GM12878 (cell line): ENCODE results near the gene PRDM16. TPM values are rescaled to one million over a fixed set of nuclear protein-coding genes. Genes with fewer than 3 reads are reported as not detected.

Experiments
- ATAC-seq: fragments of 200-7000 bp; cut with Tn5 transposase; 3 replicates; pipeline ENCODE4 v1.9.1; 2020; ENCODE audit warnings: mild to moderate bottlenecking, moderate library complexity
- BruUV-seq: library from RNA; stranded (reverse); fragments of 400-500 nt; replicated peaks from 2 replicates; lab custom pipeline; 2021; lab: Mats Ljungman, UMichigan
- CTCF ChIA-PET: fragments of 300-600 bp; sonication (Branson Sonifier 250); formaldehyde crosslinking; extraction: SDS; loops from one replicate; lab custom pipeline; 2021; ENCODE audit warnings: inconsistent platforms; lab: Yijun Ruan, JAX
- POLR2A ChIA-PET: fragments of 350-600 bp; formaldehyde crosslinking; extraction: SDS; loops from one replicate; lab custom pipeline; 2021; ENCODE audit warnings: inconsistent platforms; lab: Charles Lee
- RAD21 ChIA-PET: fragments of 300-600 bp; sonication (Branson Sonifier 250); formaldehyde crosslinking; loops from one replicate; lab custom pipeline; 2023; ENCODE audit warnings: antibody characterized with exemption; ENCODE audit not compliant: unreplicated experiment; lab: Charles Lee
- SMC1A ChIA-PET: fragments of 300-600 bp; sonication (Branson Sonifier 250); formaldehyde crosslinking; loops from one replicate; lab custom pipeline; 2023; ENCODE audit not compliant: unreplicated experiment, uncharacterized antibody; lab: Charles Lee
- DNase-seq: peaks from one replicate; pipeline ENCODE4 v3.0.0-alpha.2; 2011; ENCODE audit warnings: low read depth, low spot score
- FAIRE-seq: peaks from 3 replicates; lab custom pipeline; 2011; peaks lifted over from hg19 to GRCh38; lab: Jason Lieb, UNC
- H2AFZ ChIP-seq: 2 replicates; pipeline ENCODE4 v1.6.0; 2011; ENCODE audit warnings: low read depth, low read length, control low read depth; ENCODE audit not compliant: control insufficient read depth
- H3K27ac ChIP-seq: 2 replicates; pipeline ENCODE4 v1.5.1; 2011; ENCODE audit warnings: control low read depth; ENCODE audit not compliant: control insufficient read depth, insufficient read depth
- H3K27me3 ChIP-seq, 2 experiments: replicated peaks in 1 of 2; 2 replicates each; pipeline versions ENCODE4 v1.6.0 to v1.6.1; 2011; ENCODE audit warnings: low read length in 1 of 2; ENCODE audit not compliant: control insufficient read depth in 2 of 2, insufficient read depth in 2 of 2
- H3K36me3 ChIP-seq, 2 experiments: 2 replicates each; pipeline ENCODE4 v1.5.1; 2011; ENCODE audit warnings: low read length in 1 of 2; ENCODE audit not compliant: control insufficient read depth in 2 of 2, insufficient read depth in 2 of 2
- H3K4me1 ChIP-seq: 2 replicates; pipeline ENCODE4 v1.6.1; 2011; ENCODE audit warnings: mild to moderate bottlenecking, low read length, moderate library complexity, mixed read lengths; ENCODE audit not compliant: control insufficient read depth, insufficient read depth
- H3K4me2 ChIP-seq: 2 replicates; pipeline ENCODE4 v1.6.0; 2011; ENCODE audit warnings: control low read depth; ENCODE audit not compliant: control insufficient read depth, insufficient read depth
- H3K4me3 ChIP-seq: fragments of 200-600 bp; sonication (generic); 2 replicates; pipeline ENCODE4 v1.5.1; 2016
- H3K79me2 ChIP-seq: 2 replicates; pipeline ENCODE4 v1.6.0; 2011; ENCODE audit warnings: low read length; ENCODE audit not compliant: control insufficient read depth, insufficient read depth
- H3K9ac ChIP-seq: 2 replicates; pipeline ENCODE4 v1.8.0; 2011; ENCODE audit warnings: low read length, control low read depth, mixed read lengths; ENCODE audit not compliant: control insufficient read depth, insufficient read depth
- H3K9me3 ChIP-seq: replicated peaks from 3 replicates; pipeline ENCODE4 v1.5.1; 2011; ENCODE audit warnings: mild to moderate bottlenecking, low read length; ENCODE audit not compliant: control insufficient read depth, insufficient read depth
- H4K20me1 ChIP-seq: 2 replicates; pipeline ENCODE4 v1.6.0; 2011; ENCODE audit not compliant: control insufficient read depth, insufficient read depth
- BCL11A ChIP-seq: IDR thresholded peaks from 2 replicates; pipeline ENCODE4 v1.6.1; 2011; ENCODE audit warnings: low read depth, low read length
- BRCA1 ChIP-seq: IDR thresholded peaks from 2 replicates; pipeline ENCODE4 v1.6.1; 2011; ENCODE audit warnings: low read depth, low read length, improper control_type of control experiment
- EED ChIP-seq: sonication (generic); IDR thresholded peaks from 2 replicates; pipeline ENCODE4 v1.6.1; 2016; ENCODE audit warnings: antibody characterized with exemption, low read depth
- IKZF2 ChIP-seq, 2 experiments: fragments of 450-650 bp; IDR thresholded peaks; 2 replicates each; pipeline ENCODE4 v1.6.1; 2017; ENCODE audit warnings: mild to moderate bottlenecking in 2 of 2, moderate library complexity in 2 of 2
- MTA2 ChIP-seq: fragments of 450-650 bp; IDR thresholded peaks from 2 replicates; pipeline ENCODE4 v1.6.1; 2016; ENCODE audit warnings: low read depth, mild to moderate bottlenecking, moderate library complexity
- RCOR1 ChIP-seq: conservative IDR thresholded peaks from 2 replicates; pipeline ENCODE4 v1.6.1; 2012; ENCODE audit warnings: low read depth, low read length, improper control_type of control experiment
- SRF ChIP-seq, 2 experiments: IDR thresholded peaks; 2 replicates each; pipeline ENCODE4 v1.6.1; 2011; ENCODE audit warnings: low read depth in 2 of 2, low read length in 2 of 2, mild to moderate bottlenecking in 1 of 2, moderate library complexity in 1 of 2
- TCF12 ChIP-seq: IDR thresholded peaks from 2 replicates; pipeline ENCODE4 v1.6.1; 2011; ENCODE audit warnings: low read depth, mild to moderate bottlenecking, low read length
- ZNF622 ChIP-seq: fragments of 450-650 bp; IDR thresholded peaks from 2 replicates; pipeline ENCODE4 v1.6.1; 2017; ENCODE audit warnings: mild to moderate bottlenecking, inconsistent platforms
- WGBS: methylation state at CpG from one replicate; pipeline ENCODE4 v1.1.6; 2016; ENCODE audit warnings: low lambda C conversion rate; ENCODE audit not compliant: insufficient replicate concordance, insufficient coverage; ENCODE audit errors: missing lambda C conversion rate; 5-methylcytosine and 5-hydroxymethylcytosine counted together
- in situ Hi-C: fragments of 300-500 bp; cut with MboI; formaldehyde crosslinking; loops from 9 replicates; pipeline ENCODE4 v1.14.3; 2018; ENCODE audit warnings: mixed read lengths
- intact Hi-C: fragments of 100-400 bp; cut with micrococcal nuclease; formaldehyde crosslinking; loops from one replicate; pipeline ENCODE4 v1.14.2; 2022; ENCODE audit not compliant: unreplicated experiment
- polyA plus RNA-seq, 11 experiments: library from polyadenylated mRNA; depleted of rRNA in 4 of 11; unstranded in 6 of 11; stranded (reverse) in 5 of 11; fragments of >200 nt; fragmentation: Nextera tagmentation in 4 of 11; fragmentation: Illumina TruSeq in 1 of 11; extraction: Ambion mirVana in 4 of 11; extraction: Trizol in 1 of 11; gene quantifications; 1 replicate in 1 of 11; 2 replicates in 10 of 11; pipeline versions ENCODE4 v1.2.1 to v1.2.3, GENCODE V29; 2011 to 2016; ENCODE audit warnings: inconsistent platforms in 2 of 11, missing spikeins in 2 of 11, low read depth in 1 of 11
- total RNA-seq, 4 experiments: library from RNA; depleted of rRNA in 3 of 4; stranded (reverse); fragments of >200 nt in 3 of 4; fragmentation: Illumina TruSeq in 1 of 4; extraction: Trizol in 1 of 4; gene quantifications; 2 replicates each; pipeline versions ENCODE4 v1.2.1 to v1.2.3, GENCODE V29; 2013 to 2021
- TF ChIP-seq, protein P1 (sequence below): IDR thresholded peaks from 2 replicates; pipeline ENCODE4 v1.6.1; 2011; ENCODE audit warnings: borderline replicate concordance, low read depth, mild to moderate bottlenecking, moderate library complexity, low read length; ENCODE audit not compliant: insufficient read depth, poor library complexity, severe bottlenecking
- TF ChIP-seq, protein P2 (sequence below): fragments of 450-650 bp; IDR thresholded peaks from 2 replicates; pipeline ENCODE4 v1.6.1; 2016; ENCODE audit warnings: mild to moderate bottlenecking
- TF ChIP-seq, protein P3 (sequence below): fragments of 450-650 bp; IDR thresholded peaks from 2 replicates; pipeline ENCODE4 v1.6.1; 2017; ENCODE audit warnings: borderline replicate concordance

The PRDM16 gene
- total and polyA plus RNA-seq, 10 of the 15 experiments (the other 5 are each of a cell fraction or from before 2014, with no cell fraction given), result 0.03 TPM; not detected in 9

DNA sequence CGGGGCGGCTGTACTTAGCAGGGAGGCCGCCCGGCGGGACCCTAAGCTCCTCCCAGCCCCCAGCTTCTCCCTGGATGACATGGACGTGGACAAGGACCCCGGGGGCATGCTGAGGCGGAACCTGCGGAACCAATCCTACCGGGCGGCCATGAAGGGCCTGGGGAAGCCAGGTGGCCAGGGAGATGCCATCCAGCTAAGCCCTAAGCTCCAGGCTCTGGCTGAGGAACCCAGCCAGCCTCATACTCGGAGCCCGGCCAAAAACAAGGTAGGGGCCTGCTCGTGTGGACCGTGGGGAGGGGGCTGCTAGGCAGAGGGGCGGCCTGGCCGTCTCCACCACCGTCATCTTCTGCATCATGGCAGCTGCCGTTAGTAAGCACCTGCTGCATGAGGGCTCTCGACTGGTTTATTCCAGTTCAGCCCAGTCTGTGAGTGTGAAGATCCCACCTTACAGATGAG, 394.4 kb downstream of the PRDM16 start:
- Histone ChIP-seq H3K4me2 (no peak overlapping the region), H3K4me3 (no peak overlapping the region), H3K36me3 (no peaks in the 10 kb centered on the region), H3K27me3 (no peaks in the 10 kb centered on the region; a peak in 1 of 4 replicates), H3K4me1 (no peaks in the 10 kb centered on the region), H3K9me3 (no peaks in the 10 kb centered on the region), H4K20me1 (no peaks in the 10 kb centered on the region), H2AFZ (no peak overlapping the region), H3K27ac (no peak overlapping the region), H3K9ac (no peak overlapping the region), H3K79me2 (no peaks in the 10 kb centered on the region)
- in situ Hi-C loops (no loop called here), intact Hi-C loops (no loop called here)
- DNase-seq (no peak), ATAC-seq (no peak), FAIRE-seq (no peak)
- WGBS, result 24% methylated on average over 20 of the region's 20 CpGs
- TF ChIP-seq BCL11A, result no peak
- TF ChIP-seq TCF12, result no peak
- TF ChIP-seq EED, result no peak
- no peak for TF ChIP-seq SRF (IDR thresholded peaks at IDR 0.05; ENCODE audit: low read depth in 2 of 2, low read length in 2 of 2)
- TF ChIP-seq, protein P1, sequence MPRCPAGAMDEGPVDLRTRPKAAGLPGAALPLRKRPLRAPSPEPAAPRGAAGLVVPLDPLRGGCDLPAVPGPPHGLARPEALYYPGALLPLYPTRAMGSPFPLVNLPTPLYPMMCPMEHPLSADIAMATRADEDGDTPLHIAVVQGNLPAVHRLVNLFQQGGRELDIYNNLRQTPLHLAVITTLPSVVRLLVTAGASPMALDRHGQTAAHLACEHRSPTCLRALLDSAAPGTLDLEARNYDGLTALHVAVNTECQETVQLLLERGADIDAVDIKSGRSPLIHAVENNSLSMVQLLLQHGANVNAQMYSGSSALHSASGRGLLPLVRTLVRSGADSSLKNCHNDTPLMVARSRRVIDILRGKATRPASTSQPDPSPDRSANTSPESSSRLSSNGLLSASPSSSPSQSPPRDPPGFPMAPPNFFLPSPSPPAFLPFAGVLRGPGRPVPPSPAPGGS, result no peak
- no peak for TF ChIP-seq BRCA1
- TF ChIP-seq, protein P2, sequence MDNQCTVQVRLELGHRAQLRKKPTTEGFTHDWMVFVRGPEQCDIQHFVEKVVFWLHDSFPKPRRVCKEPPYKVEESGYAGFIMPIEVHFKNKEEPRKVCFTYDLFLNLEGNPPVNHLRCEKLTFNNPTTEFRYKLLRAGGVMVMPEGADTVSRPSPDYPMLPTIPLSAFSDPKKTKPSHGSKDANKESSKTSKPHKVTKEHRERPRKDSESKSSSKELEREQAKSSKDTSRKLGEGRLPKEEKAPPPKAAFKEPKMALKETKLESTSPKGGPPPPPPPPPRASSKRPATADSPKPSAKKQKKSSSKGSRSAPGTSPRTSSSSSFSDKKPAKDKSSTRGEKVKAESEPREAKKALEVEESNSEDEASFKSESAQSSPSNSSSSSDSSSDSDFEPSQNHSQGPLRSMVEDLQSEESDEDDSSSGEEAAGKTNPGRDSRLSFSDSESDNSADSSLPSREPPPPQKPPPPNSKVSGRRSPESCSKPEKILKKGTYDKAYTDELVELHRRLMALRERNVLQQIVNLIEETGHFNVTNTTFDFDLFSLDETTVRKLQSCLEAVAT, result no peak
- TF ChIP-seq ZNF622, result no peak
- no peak for TF ChIP-seq RCOR1
- TF ChIP-seq, protein P3, sequence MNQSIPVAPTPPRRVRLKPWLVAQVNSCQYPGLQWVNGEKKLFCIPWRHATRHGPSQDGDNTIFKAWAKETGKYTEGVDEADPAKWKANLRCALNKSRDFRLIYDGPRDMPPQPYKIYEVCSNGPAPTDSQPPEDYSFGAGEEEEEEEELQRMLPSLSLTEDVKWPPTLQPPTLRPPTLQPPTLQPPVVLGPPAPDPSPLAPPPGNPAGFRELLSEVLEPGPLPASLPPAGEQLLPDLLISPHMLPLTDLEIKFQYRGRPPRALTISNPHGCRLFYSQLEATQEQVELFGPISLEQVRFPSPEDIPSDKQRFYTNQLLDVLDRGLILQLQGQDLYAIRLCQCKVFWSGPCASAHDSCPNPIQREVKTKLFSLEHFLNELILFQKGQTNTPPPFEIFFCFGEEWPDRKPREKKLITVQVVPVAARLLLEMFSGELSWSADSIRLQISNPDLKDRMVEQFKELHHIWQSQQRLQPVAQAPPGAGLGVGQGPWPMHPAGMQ, result no peak
- no peak for TF ChIP-seq MTA2
- TF ChIP-seq IKZF2 (IDR thresholded peaks at IDR 0.05), result no peak
- BruUV-seq, result no TSS peak
- CTCF ChIA-PET, result no interaction called here
- SMC1A ChIA-PET, result no interaction called here
- RAD21 ChIA-PET, result no interaction called here
- POLR2A ChIA-PET, result no interaction called here
